SH-SY5Y (cell line): ENCODE results near the gene APELA.

Experiments
- GATA2 ChIP-seq: IDR thresholded peaks from 2 replicates; pipeline ENCODE4 v1.6.1; 2011; ENCODE audit warnings: mild to moderate bottlenecking, low read depth, low read length
- GATA3 ChIP-seq: IDR thresholded peaks from 2 replicates; pipeline ENCODE4 v1.6.1; 2011; ENCODE audit warnings: low read depth, mild to moderate bottlenecking, low read length, moderate library complexity

GRCh38 chr4:164888096-164888715, 11.2 kb downstream of the APELA start:
- TF ChIP-seq GATA2 (no peak), GATA3 (no peak)
